GM19324 (cell line): ENCODE measurements around the gene SNAPC4.
"Not testable (repeated sequence)": the region's sequence is repeated elsewhere in the genome, so short reads cannot be mapped to it uniquely, and the experiment has no call there.

Source experiments
- ATAC-seq: cut with Tn5 transposase; IDR thresholded peaks from one replicate; pipeline ENCODE4 v1.9.1; 2021; ENCODE audit warnings: mild to moderate bottlenecking, moderate library complexity; ENCODE audit not compliant: unreplicated experiment, low FRiP score

SNAPC4 gene

DNA sequence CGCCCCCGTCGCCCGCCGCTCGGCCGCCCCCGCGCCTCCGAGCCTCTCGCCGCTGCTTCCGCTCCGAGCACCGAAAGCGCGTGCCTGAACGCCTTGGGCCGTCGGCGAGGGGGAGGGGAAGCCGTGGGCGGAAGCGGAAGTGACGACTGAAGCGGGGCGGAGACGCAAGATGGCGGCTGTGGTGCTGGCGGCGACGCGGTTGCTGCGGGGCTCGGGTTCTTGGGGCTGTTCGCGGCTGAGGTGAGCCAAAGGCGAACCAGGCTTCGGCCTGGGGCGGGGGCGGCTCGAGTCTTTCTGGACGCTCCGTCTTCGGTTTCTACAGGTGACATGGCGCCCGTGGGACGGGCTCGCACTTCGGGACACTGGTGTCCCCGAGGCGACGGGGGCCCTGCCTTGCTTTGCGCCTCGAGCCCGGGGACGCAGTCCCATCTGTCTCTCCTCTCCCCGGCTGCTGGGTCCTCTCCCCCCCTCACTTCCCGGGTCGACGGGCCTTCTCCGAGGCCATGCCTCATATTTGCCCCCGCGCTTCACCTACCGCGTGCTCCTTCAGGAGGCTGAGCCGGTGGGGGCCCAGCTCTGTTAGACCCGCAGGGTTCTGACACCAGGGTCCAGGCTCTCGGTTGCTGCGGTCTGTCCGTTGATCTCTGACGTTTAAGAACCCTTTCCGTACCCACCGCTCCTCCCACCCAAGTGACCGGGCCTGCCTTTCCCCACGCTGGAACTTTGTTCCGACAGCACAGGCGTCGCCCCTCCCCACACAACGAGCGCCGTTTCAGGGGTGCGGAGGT, 10.7 kb upstream of the SNAPC4 start, which contains the start of the genes ENTR1 and PMPCA:
Gene ENTR1 (minus strand): TSS at position 115 of the 788 bp plus-strand sequence. CDS start 217 bp downstream, outside the sequence.
Gene PMPCA (plus strand): TSS at position 159 of the 788 bp plus-strand sequence. CDS start 11 bp downstream, at position 170.
- peak; percentile 79 for ATAC-seq

DNA sequence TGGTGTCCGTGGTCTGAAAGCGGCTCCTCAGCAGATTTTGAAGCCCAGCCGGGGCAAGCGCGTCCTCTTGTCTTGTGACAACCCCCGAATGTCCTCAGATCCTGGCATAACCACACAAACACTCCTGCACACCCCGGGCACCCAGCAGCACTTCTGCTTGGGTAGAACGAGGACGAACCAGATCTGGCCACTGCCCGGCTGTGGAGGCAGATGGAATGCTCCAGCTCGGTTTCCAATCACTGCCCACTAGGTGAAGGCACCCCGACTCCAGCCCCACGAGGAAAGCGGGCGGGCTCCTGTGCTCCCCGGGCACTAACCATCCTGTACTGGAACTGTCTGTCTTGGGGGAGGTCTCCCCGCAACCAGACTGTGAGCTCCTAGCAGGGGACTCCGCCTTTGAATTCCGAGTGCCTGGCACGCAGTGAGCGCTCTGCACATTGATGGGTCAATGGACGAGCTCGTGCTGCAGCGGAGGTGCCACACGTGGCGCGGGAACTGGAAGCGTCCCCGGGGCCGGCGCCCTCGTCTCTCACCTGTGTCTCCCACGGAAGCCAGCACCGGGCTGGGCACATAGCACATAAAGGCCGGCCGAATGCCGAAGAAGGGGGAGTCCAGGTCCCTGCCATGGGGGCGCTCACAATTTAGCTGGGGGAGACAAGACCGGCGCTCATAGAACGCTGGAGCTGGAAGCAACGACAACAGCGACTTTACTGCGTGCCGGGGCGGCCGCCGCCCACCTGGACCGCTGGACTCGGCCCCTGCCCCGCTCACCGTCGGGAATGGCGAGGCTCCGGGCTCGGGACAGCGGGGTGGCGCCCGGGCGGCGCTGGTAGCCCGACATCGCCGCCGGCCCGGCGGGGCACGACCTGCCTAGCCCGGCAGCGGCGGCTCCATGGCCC, 9.8 kb upstream of the SNAPC4 start:
- ATAC-seq, result peak; percentile 36

- ATAC-seq, result no peak
Observed at GRCh38 chr9:136407911-136408310, 7.9 kb upstream of the SNAPC4 start.

DNA sequence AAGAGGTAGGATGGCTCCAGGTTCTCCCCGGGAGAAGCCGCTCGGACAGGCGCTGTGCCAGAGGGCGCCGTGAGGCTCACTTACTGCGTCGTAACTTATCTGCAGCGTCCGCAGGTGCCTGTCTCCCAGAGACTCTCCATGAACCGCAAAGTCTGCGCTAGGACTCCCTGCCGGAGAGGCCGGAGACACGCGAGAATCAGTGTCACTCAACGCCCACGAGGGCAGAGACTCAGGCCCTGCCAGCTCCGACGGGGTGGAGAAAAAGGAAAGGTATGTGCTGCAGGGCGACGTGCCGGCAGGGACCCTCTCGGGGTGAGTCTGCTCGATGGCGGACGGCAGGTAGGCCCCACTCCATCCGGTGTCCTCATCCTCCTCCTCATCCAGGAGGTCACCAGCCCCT, 7.1 kb upstream of the SNAPC4 start:
- ATAC-seq, result not testable (repeated sequence)

GRCh38 chr9:136405904-136406303, 5.9 kb upstream of the SNAPC4 start:
- ATAC-seq, result not testable (repeated sequence)

- no peak for ATAC-seq
Observed at GRCh38 chr9:136405481-136405880, 5.5 kb upstream of the SNAPC4 start.

DNA sequence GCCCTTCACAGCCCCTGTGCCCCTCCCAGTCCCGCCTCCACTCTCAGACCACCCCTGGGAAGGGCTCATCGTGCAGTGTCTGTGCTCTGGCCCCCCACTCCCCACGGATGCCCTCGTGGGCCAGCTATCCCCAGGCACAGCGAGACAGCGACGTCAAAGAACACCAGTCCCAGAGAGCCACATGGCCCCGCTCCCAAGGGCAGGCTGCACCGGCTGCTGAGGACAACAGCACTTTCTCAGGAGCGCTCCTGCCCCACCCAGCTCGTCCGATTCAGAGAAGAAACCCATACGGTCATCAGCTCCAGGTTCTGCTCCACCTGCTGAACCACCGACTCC, 4.8 kb upstream of the SNAPC4 start:
- no peak for ATAC-seq

DNA sequence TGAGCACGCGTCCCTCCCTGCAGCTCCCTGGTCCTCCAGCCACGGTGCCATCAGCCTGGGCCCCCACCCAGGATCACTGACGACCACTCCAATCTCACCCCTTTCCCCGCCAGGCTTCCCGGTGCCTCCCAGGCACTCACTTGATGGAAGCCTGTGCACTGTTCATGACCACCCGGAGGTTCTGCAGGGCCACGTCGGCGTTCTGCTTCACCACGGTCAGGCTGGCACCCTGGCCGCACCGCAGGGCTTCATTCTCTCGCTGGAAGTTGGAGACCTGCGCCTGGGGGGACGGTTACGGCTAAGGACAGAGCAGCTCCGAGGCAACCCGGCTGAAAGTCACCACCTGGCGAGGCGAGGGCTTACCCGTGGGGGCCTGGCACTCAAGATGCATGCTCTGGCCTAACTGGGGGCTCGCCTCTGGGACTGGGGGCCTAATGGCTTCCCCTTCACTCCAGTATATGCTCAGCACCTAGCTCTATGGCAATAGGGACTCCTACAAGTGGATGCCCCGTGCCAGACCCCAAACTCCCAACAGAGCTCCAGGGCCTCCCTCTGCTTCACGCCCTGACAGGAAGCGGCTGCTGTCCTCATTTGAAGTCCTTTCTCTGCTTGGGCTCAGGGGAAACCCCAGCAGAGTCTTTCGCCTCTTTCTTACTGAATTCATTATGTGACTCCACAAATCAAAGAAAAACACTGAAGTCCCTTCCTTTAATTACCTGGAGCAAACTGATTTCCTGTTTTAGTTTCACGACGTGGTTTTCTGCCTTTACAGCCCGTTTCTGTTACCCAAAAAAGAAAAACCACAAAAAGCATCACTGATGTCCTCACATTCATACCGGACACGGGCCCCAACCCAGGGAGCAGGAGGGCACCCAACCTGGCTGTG, 4.2 kb upstream of the SNAPC4 start:
- no peak for ATAC-seq

DNA sequence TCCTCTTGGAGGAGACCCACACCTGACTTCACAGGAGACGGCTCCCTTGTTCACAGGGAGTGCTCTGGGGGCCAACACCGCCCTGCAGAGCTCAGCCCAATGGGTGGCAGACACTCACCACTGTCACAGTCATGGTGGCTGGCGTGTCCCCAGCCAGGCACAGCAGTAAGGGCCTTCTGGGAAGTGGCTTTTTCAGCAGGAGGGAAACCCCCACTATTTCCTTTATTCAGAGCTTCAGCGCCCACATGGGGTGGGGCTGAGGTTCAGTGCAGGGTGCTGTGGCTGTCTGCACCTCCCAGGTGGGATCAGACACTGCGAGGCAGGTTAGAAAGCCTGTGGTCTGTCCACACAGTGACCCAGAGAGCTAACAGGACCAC, 3.6 kb upstream of the SNAPC4 start:
- ATAC-seq, result no peak

DNA sequence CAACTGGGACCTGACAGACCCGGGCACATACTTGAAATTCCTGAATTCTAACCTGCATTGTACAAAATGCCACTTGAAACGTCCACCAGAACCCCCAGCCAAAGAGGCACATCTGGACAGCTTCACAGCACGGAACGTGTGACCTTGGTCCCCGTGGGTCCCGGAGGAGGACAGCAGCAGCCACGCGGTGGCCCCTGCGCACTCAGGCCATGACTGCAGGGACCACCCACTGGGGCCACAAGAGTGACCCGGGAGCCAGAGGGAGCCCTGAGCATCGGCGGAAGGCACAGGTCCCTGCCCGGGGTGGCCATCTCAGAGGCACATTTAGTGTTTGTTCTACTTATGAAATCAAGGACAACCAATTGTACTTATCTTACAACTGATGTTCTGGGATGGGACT, 2.1 kb upstream of the SNAPC4 start:
- no peak for ATAC-seq

- no peak for ATAC-seq
Observed at GRCh38 chr9:136401173-136401922, 1.4 kb upstream of the SNAPC4 start.

DNA sequence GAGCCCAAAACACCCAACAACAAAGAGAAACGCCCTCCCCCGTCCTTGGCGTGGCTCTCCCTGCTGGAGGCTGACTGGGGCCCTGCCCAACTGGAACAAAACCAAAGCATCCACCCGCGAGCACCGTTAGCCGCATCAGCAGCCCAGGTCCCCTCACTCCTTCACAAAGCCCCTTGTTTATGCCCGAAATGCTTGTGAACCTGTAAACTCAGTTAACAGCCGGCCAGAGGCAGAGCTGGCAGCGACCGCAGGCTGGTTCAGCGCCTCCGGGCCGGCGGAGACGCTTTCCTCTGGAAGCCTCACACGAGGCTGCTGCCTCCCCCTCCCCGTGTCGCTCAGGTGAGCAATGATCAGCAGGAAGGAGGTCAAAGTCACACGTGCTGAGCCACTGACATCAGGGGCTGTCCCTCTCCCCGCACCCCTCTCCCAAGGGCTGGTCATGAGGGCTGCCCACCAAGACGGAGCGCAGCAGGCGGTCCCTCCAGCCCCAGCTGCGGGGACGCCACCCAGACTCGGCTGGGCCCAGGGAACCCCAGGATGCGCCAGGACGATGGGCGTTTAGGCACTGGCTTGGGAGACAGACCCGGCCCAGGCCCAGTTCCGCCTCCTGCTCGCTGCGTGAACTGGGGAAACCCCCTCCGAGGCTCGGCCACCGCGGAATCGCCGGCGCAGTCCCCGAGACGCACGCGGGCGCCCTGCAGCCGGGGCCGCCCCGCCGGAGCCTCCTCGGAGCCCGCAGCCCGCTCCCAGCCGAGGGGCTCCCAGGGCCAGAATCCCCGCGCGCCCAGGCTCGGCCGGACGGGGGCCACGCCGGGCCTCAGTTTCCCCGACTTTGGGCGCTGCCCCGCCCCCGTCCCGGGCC, 563 bp downstream of the SNAPC4 start:
- peak; percentile 22 for ATAC-seq

DNA sequence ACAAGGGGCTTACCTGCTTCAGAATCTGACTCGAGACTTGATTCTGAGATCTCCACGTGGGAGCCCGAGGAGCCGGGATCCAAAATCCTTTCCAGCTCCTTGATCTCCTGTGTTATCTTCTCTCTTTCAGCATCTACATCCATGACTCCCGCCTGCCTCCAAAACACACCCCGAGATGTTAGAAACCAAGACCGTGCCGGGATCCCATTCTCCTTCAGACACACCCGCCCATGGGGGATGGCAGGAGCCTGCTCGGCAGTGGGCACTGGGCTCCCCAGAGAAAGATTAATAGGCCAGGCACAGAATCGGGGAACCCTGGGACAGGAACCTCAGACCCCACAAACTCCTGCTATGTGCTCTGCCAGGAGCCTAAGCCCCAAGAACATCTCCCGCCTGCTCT, 1.7 kb downstream of the SNAPC4 start:
- no peak for ATAC-seq

DNA sequence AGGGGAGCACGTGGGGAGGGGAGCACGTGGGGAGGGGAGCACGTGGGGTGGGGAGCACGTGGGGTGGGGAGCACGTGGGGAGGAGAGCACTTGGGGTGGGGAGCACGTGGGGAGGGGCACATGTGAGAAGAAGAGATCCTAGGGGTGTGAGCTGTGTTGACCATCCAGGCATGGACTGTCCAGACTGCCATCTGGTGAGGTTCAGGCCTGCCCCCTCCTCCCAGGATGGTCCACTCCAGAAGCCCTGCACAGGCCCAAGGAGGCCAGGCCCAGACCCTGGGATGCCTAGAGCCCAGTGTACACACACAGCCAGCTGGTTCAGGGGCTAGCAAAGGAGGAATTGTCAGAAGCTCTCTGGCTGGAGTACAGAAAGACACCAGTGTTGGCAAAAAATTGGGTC, 2.3 kb downstream of the SNAPC4 start:
- ATAC-seq, result no peak

DNA sequence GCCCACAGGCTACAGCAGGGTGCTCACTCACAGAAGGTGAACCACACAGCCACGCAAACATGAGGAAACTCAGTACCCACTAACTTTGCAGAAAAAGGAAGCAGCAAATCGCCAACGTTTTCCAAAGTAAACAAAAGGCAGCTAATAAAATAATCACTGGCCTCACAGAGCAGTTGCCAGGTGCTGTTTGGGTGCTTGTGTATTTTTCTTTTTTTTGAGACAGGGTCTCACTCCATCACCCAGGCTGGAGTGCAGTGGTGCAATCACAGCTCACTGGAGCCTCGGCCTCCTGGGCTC, 3.8 kb downstream of the SNAPC4 start:
- ATAC-seq, result no peak

- no peak for ATAC-seq
Observed at GRCh38 chr9:136395345-136396218, 4.4 kb downstream of the SNAPC4 start.

DNA sequence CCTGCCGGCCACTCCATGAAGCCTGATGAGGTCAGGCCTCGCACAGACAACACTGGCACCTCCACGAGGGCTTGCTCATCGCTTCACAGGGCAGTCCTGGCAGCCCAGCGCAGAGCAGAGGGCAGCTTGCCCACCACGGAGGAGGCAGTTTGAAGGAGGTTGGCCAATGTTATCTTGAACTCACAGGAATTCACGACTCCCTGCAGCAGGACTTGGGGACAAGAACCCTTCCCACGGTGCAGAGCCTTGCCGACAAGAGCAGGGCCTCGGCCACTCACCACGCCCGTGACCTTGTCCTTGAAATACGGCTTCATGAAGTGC, 5.0 kb downstream of the SNAPC4 start:
- no peak for ATAC-seq

- ATAC-seq, result no peak
Observed at GRCh38 chr9:136394312-136395019, 5.5 kb downstream of the SNAPC4 start.
